Stimulated activated naive CD8-positive, alpha-beta T cell treated with anti-CD3 and anti-CD28 coated beads, Interleukin-15, Interleukin-2, amounts not matched to agents 100 U/mL and 50 U/mL, for 24 hours (primary cell): Measurements from ENCODE around the gene TBC1D10B.
"Not testable (repeated sequence)": the region's sequence is repeated elsewhere in the genome, so short reads cannot be mapped to it uniquely, and the experiment has no call there.

Experiments
- ATAC-seq: fragments of 150-1000 bp; cut with Tn5 transposase; one replicate; pipeline ENCODE4 v1.10.0; 2021
- DNase-seq: peaks from one replicate; pipeline ENCODE4 v3.0.0; 2021

The TBC1D10B gene

DNA sequence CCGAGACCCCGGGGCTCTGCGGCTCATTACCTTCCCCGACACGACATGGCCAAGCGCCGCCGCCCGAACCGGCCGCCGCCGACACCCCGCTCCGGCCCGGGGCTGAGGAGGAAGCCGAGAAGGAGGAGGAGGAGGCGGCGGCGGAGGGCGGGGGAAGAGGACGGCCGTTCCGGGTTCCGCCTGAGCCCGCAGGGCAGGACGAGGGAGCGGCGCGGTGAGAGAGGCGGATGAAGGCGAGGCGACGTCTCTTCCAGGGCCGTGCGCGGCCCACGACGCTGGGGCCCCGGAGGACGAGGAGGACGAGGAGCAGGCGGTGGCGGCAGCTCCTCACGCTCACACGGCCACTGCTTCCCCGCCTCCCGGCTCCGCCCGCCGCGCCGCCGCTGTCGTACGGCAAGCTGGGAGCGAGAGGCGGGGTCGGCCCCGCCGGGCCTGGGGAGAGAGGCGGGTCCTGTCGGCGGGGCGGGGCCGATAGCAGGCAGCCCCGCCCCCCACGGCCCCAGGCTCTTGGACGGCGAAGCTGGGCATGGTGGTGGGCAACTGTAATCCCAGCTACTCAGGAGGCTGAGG, 35.2 kb downstream of the TBC1D10B start:
- ATAC-seq (peak; percentile 85), DNase-seq (peak; percentile 88)

DNA sequence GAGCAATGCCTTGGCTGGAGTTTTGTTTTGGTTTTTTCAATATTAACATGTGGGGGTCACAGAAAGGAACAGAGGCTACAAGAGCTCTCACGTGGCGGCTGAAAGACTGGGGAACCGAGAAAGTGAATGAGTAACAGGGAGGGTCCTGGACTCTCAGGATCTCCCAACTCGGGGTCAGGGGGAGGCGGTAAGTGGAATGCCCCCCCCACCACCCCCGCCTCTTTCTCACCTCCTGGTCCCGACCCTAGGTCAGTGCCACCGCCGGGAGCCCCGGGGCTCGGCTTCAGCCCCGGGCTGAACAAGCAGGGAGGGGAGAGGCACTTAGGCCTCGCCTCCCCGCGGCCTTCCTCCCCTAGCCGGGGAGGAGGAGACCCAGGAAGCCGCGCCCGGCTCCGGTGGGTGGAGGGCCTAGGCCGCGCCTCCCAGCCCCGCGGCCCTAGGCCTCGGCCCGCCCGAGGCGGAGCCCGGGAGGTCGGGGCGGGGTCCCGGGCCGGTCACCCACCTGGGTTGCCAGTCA, 35.8 kb downstream of the TBC1D10B start:
- DNase-seq (peak; percentile 88), ATAC-seq (peak; percentile 96)

DNA sequence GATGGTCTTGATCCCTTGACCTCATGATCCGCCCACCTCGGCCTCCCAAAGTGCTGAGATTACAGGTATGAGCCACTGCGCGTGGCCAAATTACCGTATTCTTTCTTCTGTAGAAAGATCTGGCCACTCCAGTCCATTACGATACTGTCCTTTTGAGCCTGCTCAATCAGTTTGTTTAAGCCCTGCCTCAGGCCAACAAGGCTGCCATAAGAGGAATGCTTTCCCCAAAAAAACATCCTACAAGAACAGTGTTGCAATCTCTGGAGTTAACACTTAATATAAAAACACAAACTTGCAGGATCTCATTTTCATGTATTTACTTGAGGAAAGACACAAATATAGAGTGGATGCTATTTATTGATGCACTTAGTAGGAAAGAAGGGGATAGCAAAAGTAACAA, 46.1 kb downstream of the TBC1D10B start:
- ATAC-seq, DNase-seq: not testable (repeated sequence)

DNA sequence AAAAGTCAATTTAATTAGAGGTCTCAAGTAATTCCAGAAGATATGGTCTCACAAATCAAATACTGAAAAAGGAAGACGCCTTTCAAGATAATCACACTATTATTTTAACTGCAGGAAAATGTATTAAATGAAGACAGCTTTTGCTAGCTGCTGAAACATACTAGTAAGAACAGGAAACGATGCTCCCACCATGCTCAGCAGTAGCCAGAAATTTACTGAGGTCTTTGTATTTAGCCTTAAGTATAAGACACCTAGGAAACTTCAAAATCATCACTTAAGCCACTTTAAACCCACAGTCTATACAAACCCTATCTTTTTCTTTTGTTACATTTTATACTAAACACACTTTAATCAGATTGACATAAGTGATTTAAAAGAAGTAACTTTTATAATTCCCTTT, 51.6 kb downstream of the TBC1D10B start:
- ATAC-seq, DNase-seq: not testable (repeated sequence)

DNA sequence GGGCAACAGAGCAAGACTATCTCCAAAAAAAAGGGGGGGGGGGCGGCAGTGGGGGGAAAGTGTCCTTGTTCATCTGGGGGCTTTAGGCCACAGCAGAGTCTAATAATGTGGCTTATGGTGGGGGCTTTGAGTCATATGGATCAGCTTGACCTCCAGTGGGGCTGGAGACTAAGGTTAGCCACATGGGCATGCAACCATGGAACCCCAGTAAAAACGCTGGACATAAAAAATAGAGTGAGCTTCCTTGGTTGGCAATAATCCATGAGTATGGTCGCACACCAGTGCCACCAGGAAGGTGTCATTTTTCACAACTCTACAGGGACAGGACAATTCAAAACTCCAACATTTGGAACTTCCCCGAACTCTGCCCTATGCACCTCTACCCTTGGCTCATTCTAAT, 59.4 kb downstream of the TBC1D10B start:
- not testable (repeated sequence) for DNase-seq, ATAC-seq

DNA sequence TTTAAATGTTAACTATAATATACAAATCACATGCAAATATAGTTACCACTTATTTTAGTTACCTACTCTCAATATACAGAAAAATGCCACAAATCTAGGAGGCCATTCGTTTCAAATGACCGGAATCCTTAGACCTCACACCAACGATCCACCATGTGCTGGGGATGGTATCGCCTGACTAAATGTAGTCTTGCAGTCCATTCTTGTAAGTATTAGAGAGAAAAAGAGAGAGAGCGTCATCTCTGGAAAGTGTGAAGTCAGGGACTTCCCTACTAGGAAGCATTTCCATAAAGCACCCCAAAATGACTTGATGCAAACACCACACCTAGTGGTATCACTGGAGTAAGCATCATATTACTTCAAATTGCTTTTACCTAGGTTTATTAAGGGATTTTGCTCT, 61.0 kb downstream of the TBC1D10B start:
- ATAC-seq, DNase-seq: not testable (repeated sequence)
